Ovary (tissue), 9 donors: ENCODE measurements around the gene PPM1A. TPM values are rescaled to one million over a fixed set of nuclear protein-coding genes. Genes with fewer than 3 reads are reported as not detected.

Experiments
- DNase-seq, 5 donors: peaks; one replicate each; pipeline ENCODE4 v3.0.0-alpha.2; 2019 to 2020
- H3K27ac ChIP-seq, 2 donors: fragments of 200-600 bp; one replicate each; pipeline versions ENCODE4 v1.5.1 to v1.8.0; 2019 to 2022
- H3K27me3 ChIP-seq: fragments of 200-600 bp; one replicate; pipeline ENCODE4 v1.8.0; 2022
- H3K36me3 ChIP-seq: fragments of 200-600 bp; sonication (generic); one replicate; pipeline ENCODE4 v1.5.1; 2019
- H3K4me1 ChIP-seq: one replicate; pipeline ENCODE4 v1.8.1; 2013; ENCODE audit warnings: mild to moderate bottlenecking, moderate library complexity; ENCODE audit not compliant: insufficient read depth
- H3K4me3 ChIP-seq: fragments of 200-600 bp; sonication (generic); one replicate; pipeline ENCODE4 v1.5.1; 2017
- H3K9me3 ChIP-seq, 2 donors: fragments of 200-600 bp in 1 of 2; sonication (generic) in 1 of 2; one replicate each; pipeline versions ENCODE4 v1.5.1 to v1.8.1; 2013 to 2019; ENCODE audit warnings: mild to moderate bottlenecking in 1 of 2, moderate library complexity in 1 of 2
- EP300 ChIP-seq: sonication (generic); formaldehyde crosslinking; IDR thresholded peaks from one replicate; pipeline ENCODE4 v1.6.1; 2017; ENCODE audit warnings: antibody characterized with exemption
- POLR2A ChIP-seq: fragments of 450-650 bp; IDR thresholded peaks from one replicate; pipeline ENCODE4 v1.6.1; 2017; ENCODE audit warnings: antibody characterized with exemption, mild to moderate bottlenecking, moderate library complexity
- WGBS, 3 donors: extraction: QIAGEN DNeasy Blood & Tissue Kit in 1 of 3; methylation state at CpG; one replicate each; pipeline versions ENCODE4 v1.1.5 to v1.1.7; 2013 to 2017; 5-methylcytosine and 5-hydroxymethylcytosine counted together
- intact Hi-C, 4 donors: fragments of 100-400 bp; cut with DNase I; formaldehyde crosslinking; loops; one replicate each; pipeline versions ENCODE4 v1.11.0 to v1.15.1; 2022 to 2023
- polyA plus RNA-seq, 2 donors: library from polyadenylated mRNA; stranded (reverse); fragments of 200-250 nt in 1 of 2; fragments of 350-450 nt in 1 of 2; fragmentation: Illumina TruSeq in 1 of 2; extraction: RNeasy Lipid Tissue Mini Kit (QIAGEN cat#74804) in 1 of 2; gene quantifications; one replicate each; pipeline ENCODE4 v1.2.3, GENCODE V29; 2013 to 2014
- total RNA-seq, 7 donors: library from RNA; depleted of rRNA in 2 of 7; stranded (reverse); fragments of >200 nt in 2 of 7; fragmentation: NEBNext Ultra II Directional in 3 of 7; extraction: Animal tissue kit (Norgen Biotek cat#: 25700) in 3 of 7; gene quantifications; one replicate each; pipeline versions ENCODE4 v1.1.0 to v1.2.4, GENCODE V29; 2016 to 2023
- TF ChIP-seq, protein P1 (sequence below), 3 donors: fragments of 450-650 bp in 2 of 3; fragments of 200-600 bp in 1 of 3; IDR thresholded peaks; one replicate each; pipeline versions ENCODE4 v1.5.1 to v1.8.0; 2016 to 2022; ENCODE audit warnings: antibody characterized with exemption in 3 of 3, mild to moderate bottlenecking in 1 of 3
- donor health status: DM: no; HTN: no; CAD: no; lungs with moderate emphysema.
- donor health status: DM: no; HTN: no; CAD: no.
- donor health status: Bipolar disorder and iron deficiency.
- donor health status: DM: yes; HTN: yes; CAD: no.
- donor health status: DM: no; HTN: no; CAD: no.
- donor health status: DM: yes; HTN: yes; CAD: no.

The PPM1A gene
- total and polyA plus RNA-seq, 9 donors = 15.0 to 44.7 (median 38.5) TPM

DNA sequence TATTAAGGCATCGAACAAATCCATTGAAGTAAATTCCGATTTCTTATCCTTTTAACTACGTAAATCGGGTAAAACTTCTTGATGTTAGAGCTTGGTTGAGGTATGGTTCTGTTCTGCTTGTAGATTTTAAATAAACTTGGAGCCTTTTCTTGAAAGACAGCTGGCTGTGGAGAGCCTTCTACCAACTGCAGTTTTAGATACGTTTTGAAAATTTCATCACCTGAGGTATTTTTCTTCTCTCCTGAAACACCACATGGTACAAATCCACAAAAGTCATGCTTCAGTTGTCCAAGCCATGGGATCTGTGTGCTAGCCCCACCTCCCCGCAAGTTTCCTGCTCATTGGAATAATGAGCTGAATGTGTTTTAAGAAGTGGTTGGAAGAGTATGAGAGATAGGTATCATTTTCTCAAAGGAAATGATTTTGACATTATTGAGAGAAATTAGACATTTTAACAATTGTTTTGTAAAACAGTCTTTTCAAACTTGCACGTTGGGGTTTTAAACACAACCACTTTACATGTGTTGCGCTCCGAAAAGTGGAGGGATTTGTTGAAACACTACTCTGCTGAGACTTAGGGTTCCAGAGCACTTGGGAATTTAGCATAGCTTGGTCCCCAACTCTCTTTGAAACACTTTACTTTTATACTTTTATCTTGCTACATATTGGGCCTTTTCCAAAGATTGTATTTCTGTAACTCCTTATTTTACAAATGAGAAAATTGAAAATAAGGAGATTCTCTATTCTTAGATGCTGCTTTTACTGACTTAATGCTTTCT is 1.4 kb downstream of the PPM1A start:
- WGBS, 3 donors = 18 to 21% (median 19%) methylated on average over 9 of the region's 9 CpGs
- H3K4me1 ChIP-seq = peaks cover 4% of the 10 kb centered on the region
- intact Hi-C loops = no loop called here

DNA sequence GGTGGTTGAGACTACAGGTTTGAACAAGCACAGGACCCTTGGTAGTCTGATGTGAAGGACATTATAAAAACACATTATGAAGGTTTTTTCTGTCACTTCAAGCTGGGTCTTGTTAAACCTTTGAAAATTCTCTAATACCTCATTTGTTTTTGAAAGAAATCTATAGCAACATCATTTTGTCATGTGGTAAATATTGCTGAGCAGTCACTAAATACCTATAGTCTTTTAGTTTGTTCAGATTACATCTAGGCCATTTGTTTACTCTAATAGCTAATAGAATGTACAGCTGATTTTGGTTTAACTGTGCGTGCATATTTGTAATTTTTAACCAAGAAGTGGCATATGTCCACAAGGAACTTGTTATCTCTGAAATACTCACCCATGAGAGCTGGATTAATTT is 2.9 kb downstream of the PPM1A start:
- 91 to 96% (median 91%) methylated on average over 1 of the region's 1 CpG for WGBS, 3 donors
- Histone ChIP-seq H3K27ac (no peak overlapping the region), H3K4me3 (no peak overlapping the region), H3K27me3 (no peaks in the 10 kb centered on the region), H3K4me1 (peaks cover 4% of the 10 kb centered on the region), H3K36me3 (no peaks in the 10 kb centered on the region), H3K9me3 (no peaks in the 10 kb centered on the region)
- intact Hi-C loops = no loop called here
- no peak for DNase-seq
- TF ChIP-seq, protein P1, sequence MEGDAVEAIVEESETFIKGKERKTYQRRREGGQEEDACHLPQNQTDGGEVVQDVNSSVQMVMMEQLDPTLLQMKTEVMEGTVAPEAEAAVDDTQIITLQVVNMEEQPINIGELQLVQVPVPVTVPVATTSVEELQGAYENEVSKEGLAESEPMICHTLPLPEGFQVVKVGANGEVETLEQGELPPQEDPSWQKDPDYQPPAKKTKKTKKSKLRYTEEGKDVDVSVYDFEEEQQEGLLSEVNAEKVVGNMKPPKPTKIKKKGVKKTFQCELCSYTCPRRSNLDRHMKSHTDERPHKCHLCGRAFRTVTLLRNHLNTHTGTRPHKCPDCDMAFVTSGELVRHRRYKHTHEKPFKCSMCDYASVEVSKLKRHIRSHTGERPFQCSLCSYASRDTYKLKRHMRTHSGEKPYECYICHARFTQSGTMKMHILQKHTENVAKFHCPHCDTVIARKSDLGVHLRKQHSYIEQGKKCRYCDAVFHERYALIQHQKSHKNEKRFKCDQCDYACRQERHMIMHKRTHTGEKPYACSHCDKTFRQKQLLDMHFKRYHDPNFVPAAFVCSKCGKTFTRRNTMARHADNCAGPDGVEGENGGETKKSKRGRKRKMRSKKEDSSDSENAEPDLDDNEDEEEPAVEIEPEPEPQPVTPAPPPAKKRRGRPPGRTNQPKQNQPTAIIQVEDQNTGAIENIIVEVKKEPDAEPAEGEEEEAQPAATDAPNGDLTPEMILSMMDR (IDR thresholded peaks at IDR 0.05) = no peak
- TF ChIP-seq POLR2A (no peak), EP300 (no peak)

More for the DNA sequence above, 1.4 kb downstream of the PPM1A start:
- H3K9me3 ChIP-seq = no peaks in the 10 kb centered on the region
- no peaks in the 10 kb centered on the region for H3K36me3 ChIP-seq
- H3K27ac ChIP-seq = peak overlapping the region; percentile 97 to 99
- DNase-seq = no peak
- no peaks in the 10 kb centered on the region for H3K27me3 ChIP-seq
- TF ChIP-seq EP300 (no peak), POLR2A (no peak)
- TF ChIP-seq, protein P1 (IDR thresholded peaks at IDR 0.05) = no peak
- H3K4me3 ChIP-seq = peak overlapping the region; percentile 91

DNA sequence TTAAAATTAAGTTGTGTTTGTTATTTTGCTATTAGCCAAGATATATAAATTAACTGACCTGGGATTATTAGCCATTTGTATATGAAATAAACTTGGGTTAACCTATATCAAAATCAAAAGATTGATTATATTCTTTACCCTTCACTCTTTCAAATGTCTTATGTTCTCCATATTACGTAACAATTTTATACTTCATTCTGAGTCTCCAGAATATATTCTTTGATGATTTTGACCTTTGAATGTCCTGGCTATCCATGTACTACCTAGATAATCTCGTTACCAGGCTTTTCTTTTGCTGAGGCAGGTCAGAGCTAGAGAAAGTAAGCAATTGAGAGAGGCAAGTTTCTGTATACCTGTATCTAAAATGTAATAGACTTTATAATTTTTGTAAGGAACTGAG is 3.6 kb downstream of the PPM1A start:
- intact Hi-C loops = no loop called here
- 92 to 98% (median 93%) methylated on average over 2 of the region's 2 CpGs for WGBS, 3 donors
- Histone ChIP-seq H3K9me3 (no peaks in the 10 kb centered on the region), H3K4me1 (peaks cover 4% of the 10 kb centered on the region), H3K4me3 (no peak overlapping the region), H3K27me3 (no peaks in the 10 kb centered on the region), H3K27ac (no peak overlapping the region), H3K36me3 (no peaks in the 10 kb centered on the region)
- TF ChIP-seq EP300 (no peak), POLR2A (no peak)
- TF ChIP-seq, protein P1 (IDR thresholded peaks at IDR 0.05) = no peak
- DNase-seq = no peak

DNA sequence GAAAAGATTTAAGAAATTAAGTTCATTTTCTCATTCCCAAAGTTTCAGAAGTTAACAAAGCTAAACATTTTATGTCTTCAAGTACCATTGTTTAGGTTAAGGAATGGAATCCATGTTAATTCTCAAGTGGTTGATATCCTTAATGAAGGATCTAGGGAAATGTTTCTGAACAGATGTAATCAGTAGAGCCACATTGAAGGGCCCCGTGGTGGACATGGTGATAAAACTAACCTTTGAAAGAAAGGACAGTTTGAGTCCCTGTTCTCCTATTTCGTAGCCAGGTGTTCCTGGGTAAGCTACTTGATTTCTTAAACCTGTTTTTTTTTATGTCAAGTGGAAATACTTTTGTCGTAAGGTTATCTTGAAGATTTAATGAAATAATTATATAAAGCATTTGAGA is 4.6 kb downstream of the PPM1A start:
- no peak overlapping the region for H3K27ac ChIP-seq
- intact Hi-C loops = no loop called here
- H3K27me3 ChIP-seq = no peaks in the 10 kb centered on the region
- no peak overlapping the region for H3K4me3 ChIP-seq
- no peak for TF ChIP-seq POLR2A
- TF ChIP-seq, protein P1 (IDR thresholded peaks at IDR 0.05) = no peak
- TF ChIP-seq EP300 = no peak
- 83 to 88% (median 86%) methylated on average over 3 of the region's 3 CpGs for WGBS, 3 donors
- H3K4me1 ChIP-seq = peaks cover 4% of the 10 kb centered on the region
- DNase-seq = no peak
- no peaks in the 10 kb centered on the region for H3K9me3 ChIP-seq
- H3K36me3 ChIP-seq = no peaks in the 10 kb centered on the region
